Ectodermal cell (in vitro differentiated cells): ENCODE data around the gene BIN1.

Source experiments
- H3K27ac ChIP-seq: 2 replicates; pipeline ENCODE4 v1.7.0; 2013; ENCODE audit warnings: mild to moderate bottlenecking, low read depth, low read length; ENCODE audit not compliant: insufficient read depth, poor library complexity, severe bottlenecking
- H3K27me3 ChIP-seq: 2 replicates; pipeline ENCODE4 v1.7.0; 2013; ENCODE audit warnings: mild to moderate bottlenecking, low read length; ENCODE audit not compliant: insufficient read depth, control insufficient read depth, poor library complexity, severe bottlenecking
- H3K36me3 ChIP-seq: one replicate; pipeline ENCODE4 v1.7.0; 2013; ENCODE audit warnings: low read length; ENCODE audit not compliant: control insufficient read depth, insufficient read depth
- H3K4me1 ChIP-seq: one replicate; pipeline ENCODE4 v1.7.0; 2013; ENCODE audit warnings: low read length; ENCODE audit not compliant: control insufficient read depth, insufficient read depth
- H3K4me3 ChIP-seq: 2 replicates; pipeline ENCODE4 v1.7.0; 2013; ENCODE audit warnings: low read depth, low read length, control low read depth; ENCODE audit not compliant: insufficient read depth
- H3K9me3 ChIP-seq: 2 replicates; pipeline ENCODE4 v1.7.0; 2013; ENCODE audit warnings: mild to moderate bottlenecking, low read length, moderate library complexity; ENCODE audit not compliant: control insufficient read depth
- WGBS, 2 experiments: methylation state at CpG; one replicate each; pipeline ENCODE4 v1.1.7; 2013; ENCODE audit warnings: missing lambda C conversion rate in 2 of 2; 5-methylcytosine and 5-hydroxymethylcytosine counted together

The BIN1 gene

GRCh38 chr2:127059559-127059958 lies 47.4 kb downstream of the BIN1 start:
- H3K36me3 ChIP-seq: no peaks in the 10 kb centered on the region
- 94 to 95% methylated on average over 10 of the region's 10 CpGs for WGBS, 2 experiments
- no peaks in the 10 kb centered on the region for H3K27me3 ChIP-seq
- H3K4me1 ChIP-seq: peaks cover 6% of the 10 kb centered on the region
- no peaks in the 10 kb centered on the region for H3K9me3 ChIP-seq
- H3K4me3 ChIP-seq: no peak overlapping the region
- no peak overlapping the region for H3K27ac ChIP-seq

GRCh38 chr2:127058954-127059252 lies 48.1 kb downstream of the BIN1 start:
- Histone ChIP-seq H3K4me1 (peaks cover 6% of the 10 kb centered on the region), H3K27ac (no peak overlapping the region), H3K9me3 (no peaks in the 10 kb centered on the region), H3K27me3 (no peaks in the 10 kb centered on the region), H3K4me3 (no peak overlapping the region), H3K36me3 (no peaks in the 10 kb centered on the region)
- WGBS, 2 experiments: 89 to 90% methylated on average over 14 of the region's 14 CpGs

- Histone ChIP-seq H3K36me3 (no peaks in the 10 kb centered on the region), H3K27me3 (no peaks in the 10 kb centered on the region), H3K4me3 (no peak overlapping the region), H3K9me3 (no peaks in the 10 kb centered on the region), H3K27ac (no peak overlapping the region), H3K4me1 (peaks cover 6% of the 10 kb centered on the region)
- 87 to 88% methylated on average over 11 of the region's 11 CpGs for WGBS, 2 experiments
Observed at GRCh38 chr2:127058246-127058953, 48.6 kb downstream of the BIN1 start.

- Histone ChIP-seq H3K36me3 (no peaks in the 10 kb centered on the region), H3K27ac (no peak overlapping the region), H3K27me3 (no peaks in the 10 kb centered on the region), H3K9me3 (no peaks in the 10 kb centered on the region), H3K4me1 (peaks cover 6% of the 10 kb centered on the region), H3K4me3 (no peak overlapping the region)
- WGBS, 2 experiments: 91 to 93% methylated on average over 31 of the region's 31 CpGs
Observed at GRCh38 chr2:127057371-127058245, 49.3 kb downstream of the BIN1 start.

GRCh38 chr2:127056631-127057370 lies 50.2 kb downstream of the BIN1 start:
- no peaks in the 10 kb centered on the region for H3K9me3 ChIP-seq
- 90 to 93% methylated on average over 25 of the region's 25 CpGs for WGBS, 2 experiments
- H3K36me3 ChIP-seq: no peaks in the 10 kb centered on the region
- H3K4me1 ChIP-seq: peaks cover 6% of the 10 kb centered on the region
- no peak overlapping the region for H3K27ac ChIP-seq
- H3K27me3 ChIP-seq: no peaks in the 10 kb centered on the region
- H3K4me3 ChIP-seq: no peak overlapping the region

DNA sequence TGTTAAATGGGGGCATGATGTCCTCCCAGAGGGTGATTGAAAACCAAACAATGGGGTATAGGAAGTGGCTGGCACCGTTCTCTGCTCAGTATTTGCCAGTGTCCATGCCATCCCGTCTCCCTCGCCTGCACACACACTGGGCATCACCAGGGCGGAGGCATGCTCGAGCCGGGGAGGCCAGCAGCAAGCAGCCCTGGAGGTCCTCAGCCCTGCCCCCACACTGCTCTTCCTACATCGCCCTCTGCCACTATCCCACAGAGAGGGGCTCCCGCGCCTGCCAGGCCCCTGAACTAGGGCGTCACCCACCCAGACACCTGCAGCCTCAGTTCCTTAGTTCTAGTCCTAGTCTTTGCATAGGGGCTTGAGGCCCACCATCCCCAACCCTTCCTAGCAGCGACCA lies 50.9 kb downstream of the BIN1 start:
- H3K27me3 ChIP-seq: no peaks in the 10 kb centered on the region
- H3K4me1 ChIP-seq: peaks cover 6% of the 10 kb centered on the region
- H3K4me3 ChIP-seq: no peak overlapping the region
- no peak overlapping the region for H3K27ac ChIP-seq
- 94% methylated on average over 11 of the region's 11 CpGs for WGBS, 2 experiments
- H3K36me3 ChIP-seq: no peaks in the 10 kb centered on the region
- H3K9me3 ChIP-seq: no peaks in the 10 kb centered on the region

GRCh38 chr2:127055786-127056076 lies 51.2 kb downstream of the BIN1 start:
- Histone ChIP-seq H3K4me1 (peaks cover 6% of the 10 kb centered on the region), H3K27ac (no peak overlapping the region), H3K36me3 (no peaks in the 10 kb centered on the region), H3K9me3 (no peaks in the 10 kb centered on the region), H3K27me3 (no peaks in the 10 kb centered on the region), H3K4me3 (no peak overlapping the region)
- 96 to 98% methylated on average over 13 of the region's 13 CpGs for WGBS, 2 experiments

GRCh38 chr2:127054996-127055785 lies 51.8 kb downstream of the BIN1 start:
- Histone ChIP-seq H3K4me1 (peaks cover 6% of the 10 kb centered on the region), H3K36me3 (no peaks in the 10 kb centered on the region), H3K4me3 (no peak overlapping the region), H3K27me3 (no peaks in the 10 kb centered on the region), H3K9me3 (no peaks in the 10 kb centered on the region), H3K27ac (no peak overlapping the region)
- WGBS, 2 experiments: 95 to 96% methylated on average over 25 of the region's 25 CpGs

- Histone ChIP-seq H3K9me3 (no peaks in the 10 kb centered on the region), H3K27me3 (no peaks in the 10 kb centered on the region), H3K36me3 (no peaks in the 10 kb centered on the region), H3K27ac (no peak overlapping the region), H3K4me1 (peaks cover 10% of the 10 kb centered on the region), H3K4me3 (no peak overlapping the region)
- WGBS, 2 experiments: 88% methylated on average over 7 of the region's 7 CpGs
Observed at GRCh38 chr2:127054604-127054930, 52.4 kb downstream of the BIN1 start.
